HepG2 (cell line): ENCODE data around the gene PLVAP. TPM values are rescaled to one million over a fixed set of nuclear protein-coding genes. Genes with fewer than 3 reads are reported as not detected.

Source experiments
- CC2D1A ChIP-seq: sonication (generic); formaldehyde crosslinking; IDR thresholded peaks from 2 replicates; pipeline ENCODE4 v1.8.1; 2023; ENCODE audit warnings: mild to moderate bottlenecking, missing genetic modification reagents
- CREB3 ChIP-seq: sonication (generic); formaldehyde crosslinking; IDR thresholded peaks from 2 replicates; pipeline ENCODE4 v1.5.0; 2020; ENCODE audit warnings: missing genetic modification reagents
- GATA4 ChIP-seq: sonication (generic); IDR thresholded peaks from 2 replicates; pipeline ENCODE4 v1.6.1; 2016; ENCODE audit warnings: antibody characterized with exemption, low read depth, borderline replicate concordance
- KLF13 ChIP-seq: sonication (generic); formaldehyde crosslinking; IDR thresholded peaks from 2 replicates; pipeline ENCODE4 v1.4.0; 2020; ENCODE audit warnings: mild to moderate bottlenecking, missing genetic modification reagents
- NFKB2 ChIP-seq: sonication (generic); formaldehyde crosslinking; IDR thresholded peaks from 2 replicates; pipeline ENCODE4 v1.4.0; 2020; ENCODE audit warnings: missing genetic modification reagents, borderline replicate concordance
- PHF21A ChIP-seq: sonication (generic); formaldehyde crosslinking; IDR thresholded peaks from 2 replicates; pipeline ENCODE4 v1.5.0; 2020; ENCODE audit warnings: mild to moderate bottlenecking, missing genetic modification reagents
- PHF5A ChIP-seq: IDR thresholded peaks from one replicate; pipeline ENCODE4 v1.6.1; 2018; ENCODE audit warnings: low read depth, missing genetic modification reagents; ENCODE audit not compliant: unreplicated experiment
- REST ChIP-seq, 2 experiments: IDR thresholded peaks; 2 replicates each; pipeline ENCODE4 v1.6.1; 2011 to 2012; ENCODE audit warnings: low read length in 2 of 2, borderline replicate concordance in 1 of 2, low read depth in 1 of 2, mild to moderate bottlenecking in 1 of 2, moderate library complexity in 1 of 2
- RFXANK ChIP-seq: IDR thresholded peaks from 2 replicates; pipeline ENCODE4 v1.6.1; 2016
- ZNF142 ChIP-seq: sonication (generic); formaldehyde crosslinking; IDR thresholded peaks from 2 replicates; pipeline ENCODE4 v1.4.0; 2020; ENCODE audit warnings: missing genetic modification reagents
- ZNF264 ChIP-seq: sonication (generic); formaldehyde crosslinking; IDR thresholded peaks from 2 replicates; pipeline ENCODE4 v1.4.0; 2020; ENCODE audit warnings: missing genetic modification reagents
- ZNF7 ChIP-seq: IDR thresholded peaks from 2 replicates; pipeline ENCODE4 v1.6.1; 2016; ENCODE audit warnings: missing biosample characterization, missing genetic modification reagents
- ZNF724P ChIP-seq: sonication (generic); formaldehyde crosslinking; IDR thresholded peaks from 2 replicates; pipeline ENCODE4 v1.8.0; 2022; ENCODE audit warnings: missing genetic modification reagents, borderline replicate concordance
- polyA plus RNA-seq, 8 experiments: library from polyadenylated mRNA; depleted of rRNA in 3 of 8; stranded (reverse) in 7 of 8; unstranded in 1 of 8; fragments of >200 nt; fragmentation: Illumina TruSeq in 4 of 8; extraction: Trizol in 4 of 8; gene quantifications; 2 replicates each; pipeline versions ENCODE4 v1.2.1 to v1.2.3, GENCODE V29; 2011 to 2016; ENCODE audit warnings: low read depth in 4 of 8, missing spikeins in 1 of 8, mixed read lengths in 1 of 8; ENCODE audit not compliant: insufficient read depth in 1 of 8
- total RNA-seq, 5 experiments: library from RNA; depleted of rRNA; stranded (reverse); fragments of >200 nt; fragmentation: Illumina TruSeq; extraction: Trizol; gene quantifications; 2 replicates each; pipeline ENCODE4 v1.2.3, GENCODE V29; 2016; ENCODE audit warnings: low read depth in 1 of 5
- TF ChIP-seq, protein P1 (sequence below): sonication (generic); formaldehyde crosslinking; IDR thresholded peaks from 2 replicates; pipeline ENCODE4 v1.4.0; 2020; ENCODE audit warnings: missing genetic modification reagents, borderline replicate concordance
- TF ChIP-seq, protein P2 (sequence below): sonication (generic); formaldehyde crosslinking; IDR thresholded peaks from 2 replicates; pipeline ENCODE4 v1.5.0; 2020; ENCODE audit warnings: mild to moderate bottlenecking, missing genetic modification reagents

Gene PLVAP
- total and polyA plus RNA-seq, 2 of the 13 experiments (the other 11 are each of a cell fraction or from before 2014, with no cell fraction given) = 0.26 TPM; not detected in 1

- TF ChIP-seq RFXANK (CRISPR knock-in tag) (no peak), GATA4 (peak; percentile 26; the same call in 1 of the 2 replicates), CREB3 (0 out of 2 replicates have a peak, but pooled peaks have one; percentile 50), REST (IDR thresholded peaks at IDR 0.05; ENCODE audit: borderline replicate concordance in 1 of 2, low read depth in 1 of 2, low read length in 2 of 2) (no peak), ZNF7 (CRISPR knock-in tag) (no peak), KLF13 (no peak), ZNF142 (CRISPR knock-in tag) (peak; percentile 97), CC2D1A (CRISPR knock-in tag) (no peak), ZNF264 (CRISPR knock-in tag) (0 out of 2 replicates have a peak, but pooled peaks have one; percentile 1), PHF21A (CRISPR knock-in tag) (peak; percentile 69; the same call in 1 of the 2 replicates), ZNF724P (CRISPR knock-in tag) (peak; percentile 50; the same call in 1 of the 2 replicates), NFKB2 (CRISPR knock-in tag) (0 out of 2 replicates have a peak, but pooled peaks have one; percentile 41), PHF5A (peak; percentile 62)
- TF ChIP-seq, protein P1, sequence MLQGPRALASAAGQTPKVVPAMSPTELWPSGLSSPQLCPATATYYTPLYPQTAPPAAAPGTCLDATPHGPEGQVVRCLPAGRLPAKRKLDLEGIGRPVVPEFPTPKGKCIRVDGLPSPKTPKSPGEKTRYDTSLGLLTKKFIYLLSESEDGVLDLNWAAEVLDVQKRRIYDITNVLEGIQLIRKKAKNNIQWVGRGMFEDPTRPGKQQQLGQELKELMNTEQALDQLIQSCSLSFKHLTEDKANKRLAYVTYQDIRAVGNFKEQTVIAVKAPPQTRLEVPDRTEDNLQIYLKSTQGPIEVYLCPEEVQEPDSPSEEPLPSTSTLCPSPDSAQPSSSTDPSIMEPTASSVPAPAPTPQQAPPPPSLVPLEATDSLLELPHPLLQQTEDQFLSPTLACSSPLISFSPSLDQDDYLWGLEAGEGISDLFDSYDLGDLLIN = peak; percentile 74; the same call in 1 of the 2 replicates
- TF ChIP-seq, protein P2, sequence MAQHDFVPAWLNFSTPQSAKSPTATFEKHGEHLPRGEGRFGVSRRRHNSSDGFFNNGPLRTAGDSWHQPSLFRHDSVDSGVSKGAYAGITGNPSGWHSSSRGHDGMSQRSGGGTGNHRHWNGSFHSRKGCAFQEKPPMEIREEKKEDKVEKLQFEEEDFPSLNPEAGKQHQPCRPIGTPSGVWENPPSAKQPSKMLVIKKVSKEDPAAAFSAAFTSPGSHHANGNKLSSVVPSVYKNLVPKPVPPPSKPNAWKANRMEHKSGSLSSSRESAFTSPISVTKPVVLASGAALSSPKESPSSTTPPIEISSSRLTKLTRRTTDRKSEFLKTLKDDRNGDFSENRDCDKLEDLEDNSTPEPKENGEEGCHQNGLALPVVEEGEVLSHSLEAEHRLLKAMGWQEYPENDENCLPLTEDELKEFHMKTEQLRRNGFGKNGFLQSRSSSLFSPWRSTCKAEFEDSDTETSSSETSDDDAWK (CRISPR knock-in tag) = no peak
Measured at GRCh38 chr19:17336872-17337674, 40.1 kb downstream of the PLVAP start, which contains the start of gene GTPBP3 (continued).
